Stimulated activated CD8-positive, alpha-beta memory T cell treated with anti-CD3 and anti-CD28 coated beads, Interleukin-2, amount 100 ng/mL, for 1 hour (primary cell): ENCODE measurements around the gene BATF3.
"Not testable (repeated sequence)": the region's sequence is repeated elsewhere in the genome, so short reads cannot be mapped to it uniquely, and the experiment has no call there.

Source experiments
- DNase-seq, 2 donors: peaks; one replicate each; pipeline ENCODE4 v3.0.0-alpha.2; 2020; ENCODE audit warnings: low read depth in 2 of 2

BATF3 gene, protein sequence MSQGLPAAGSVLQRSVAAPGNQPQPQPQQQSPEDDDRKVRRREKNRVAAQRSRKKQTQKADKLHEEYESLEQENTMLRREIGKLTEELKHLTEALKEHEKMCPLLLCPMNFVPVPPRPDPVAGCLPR

DNA sequence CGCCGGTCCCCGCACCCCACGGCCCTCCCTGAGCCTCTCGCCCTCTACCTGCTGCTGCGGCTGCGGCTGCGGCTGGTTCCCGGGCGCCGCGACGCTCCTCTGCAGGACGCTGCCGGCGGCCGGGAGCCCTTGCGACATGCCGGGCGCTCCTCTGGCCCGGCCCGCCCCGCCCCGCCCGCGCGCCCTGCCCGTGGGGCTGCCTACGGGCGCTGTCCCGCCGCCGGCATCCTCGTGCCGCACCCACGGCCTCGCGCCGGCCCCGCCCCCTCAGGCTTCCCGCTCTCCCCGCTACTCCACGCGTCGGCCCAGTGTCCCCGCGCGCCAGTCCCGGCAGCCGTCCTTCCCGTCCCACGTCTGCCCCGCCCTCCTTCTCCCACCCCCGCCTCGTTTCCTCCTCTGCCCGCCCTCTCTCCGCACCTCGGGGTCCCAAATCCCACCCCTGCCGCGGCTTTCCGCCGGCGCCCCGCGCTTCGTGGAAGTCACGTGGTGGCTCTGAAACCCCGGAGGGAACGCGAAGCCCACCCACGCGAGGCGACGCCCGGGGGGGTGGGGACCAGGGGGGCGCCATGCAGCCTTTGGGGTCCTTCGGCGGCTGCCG, at the start of gene BATF3:
TSS of gene BATF3 (minus strand) at position 216 of the 598 bp plus-strand sequence. CDS start at position 138, 78 bp downstream.
- peak in 1 of 2 donors; percentile 11 for DNase-seq

DNA sequence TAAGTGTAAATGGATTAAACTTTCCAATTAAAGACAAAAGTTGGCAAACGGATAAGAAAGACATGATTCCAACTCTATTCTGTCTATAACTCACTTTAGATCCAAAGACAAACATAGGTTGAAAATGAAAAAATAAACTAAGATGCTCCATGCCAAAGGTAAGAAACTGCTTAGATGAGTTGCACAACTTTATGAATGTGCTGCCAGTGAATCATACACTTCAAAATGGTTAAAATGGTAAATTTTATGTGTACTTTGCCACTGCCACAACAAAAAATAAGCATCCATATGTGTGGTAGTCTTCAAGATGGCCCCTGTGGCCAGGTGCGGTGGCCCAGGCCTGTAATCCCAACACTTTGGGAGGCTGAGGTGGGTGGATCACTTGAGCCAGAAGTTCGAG, 46.9 kb upstream of the BATF3 start:
- DNase-seq = no peak

DNA sequence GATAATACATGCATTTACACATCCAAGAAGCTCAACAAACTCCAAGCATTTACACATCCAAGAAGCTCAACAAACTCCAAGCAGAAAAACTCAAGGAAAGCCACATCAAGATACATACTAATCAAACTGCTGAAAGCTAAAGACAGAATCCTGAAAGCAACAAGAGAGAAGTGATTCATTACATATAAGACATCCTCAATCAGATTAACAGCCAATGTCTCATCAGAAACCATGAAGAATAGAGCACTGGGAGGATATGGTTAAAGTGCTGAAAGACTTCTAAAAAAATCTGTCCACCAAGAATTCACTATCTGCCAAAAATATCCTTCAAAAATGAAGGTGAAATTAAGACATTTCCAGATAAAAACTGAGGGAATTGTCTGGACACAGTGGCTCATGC, 45.7 kb upstream of the BATF3 start:
- DNase-seq = no peak

DNA sequence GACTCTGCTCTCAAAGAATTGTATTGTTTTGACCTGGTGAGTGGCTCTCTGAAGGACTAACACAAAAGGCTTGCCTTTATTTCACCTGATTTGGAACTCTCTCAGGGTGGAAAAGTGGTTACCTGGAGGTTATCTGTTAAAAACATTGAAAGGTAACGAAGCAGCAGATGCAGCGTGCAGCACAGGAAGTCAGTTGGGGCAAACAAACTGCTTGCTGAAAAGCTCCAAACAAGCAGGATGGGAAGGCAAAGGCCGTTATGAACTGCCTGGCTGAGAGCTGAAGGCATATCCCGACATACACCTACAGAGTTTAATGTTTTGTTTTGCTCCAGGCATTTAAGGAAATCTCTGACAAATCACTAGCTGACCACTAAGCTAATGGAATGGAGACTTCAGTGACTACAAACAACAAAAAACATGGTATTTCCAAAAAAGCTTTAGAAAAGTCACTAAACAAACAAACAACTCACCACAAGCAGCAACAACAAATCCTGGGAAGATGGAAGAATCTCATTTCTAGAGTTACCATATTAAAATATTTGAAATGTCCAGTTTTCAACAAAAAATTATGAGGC, 44.3 kb upstream of the BATF3 start:
- DNase-seq = no peak

DNA sequence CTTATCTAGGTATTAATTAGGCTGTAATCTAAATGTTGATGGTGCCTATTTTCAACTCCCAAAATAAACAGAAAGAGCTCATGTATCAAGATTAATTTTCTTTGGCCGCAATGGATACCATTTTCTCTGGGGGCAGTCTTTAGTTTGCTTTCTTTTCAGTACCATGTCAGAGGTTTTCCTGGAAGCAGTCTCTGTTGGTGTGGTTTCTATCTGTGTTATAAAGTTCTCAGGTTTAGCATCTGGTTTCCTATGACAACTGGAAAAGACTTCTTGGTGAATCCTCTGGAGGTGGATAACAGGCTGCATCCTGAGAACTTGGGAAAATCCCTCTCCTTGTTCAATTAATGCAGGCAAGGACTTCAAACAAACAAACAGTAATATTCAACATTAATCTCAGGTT, 38.7 kb upstream of the BATF3 start:
- no peak for DNase-seq

DNA sequence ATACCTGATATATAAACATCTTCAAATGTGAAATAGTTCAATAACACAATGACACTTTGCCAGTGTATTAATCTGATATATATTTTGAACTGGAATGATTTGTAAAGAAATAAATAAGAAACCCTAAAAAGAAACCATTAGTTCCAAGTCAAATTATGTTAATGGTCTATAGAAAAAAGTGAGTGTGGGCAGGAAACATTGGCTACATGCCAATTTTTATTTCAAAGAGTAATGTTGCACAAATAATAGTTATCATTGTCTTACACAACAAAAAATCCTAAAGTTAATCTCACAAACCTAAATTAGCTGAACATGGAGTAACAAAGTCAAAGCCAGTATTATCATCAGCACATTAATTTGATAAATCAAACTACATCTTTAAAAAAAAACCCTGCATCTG, 37.9 kb upstream of the BATF3 start:
- DNase-seq = no peak

DNA sequence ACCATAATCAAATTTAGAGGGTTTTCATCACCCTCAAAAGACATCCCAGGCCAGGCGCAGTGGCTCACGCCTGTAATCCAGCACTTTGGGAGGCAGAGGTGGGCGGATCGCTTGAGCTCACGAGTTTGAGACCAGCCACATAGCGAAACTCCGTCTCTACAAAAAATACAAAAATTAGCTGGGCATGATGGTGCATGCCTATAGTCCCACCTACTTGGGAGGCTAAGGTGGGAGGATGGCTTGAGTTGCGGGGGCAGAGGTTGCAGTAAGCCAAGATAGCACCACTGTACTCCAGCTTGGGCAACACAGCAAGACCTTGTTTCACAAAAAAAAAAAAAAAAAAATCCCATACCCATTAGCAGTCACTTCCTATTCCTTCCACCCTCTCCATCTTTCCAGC, 33.5 kb upstream of the BATF3 start:
- DNase-seq = no peak

DNA sequence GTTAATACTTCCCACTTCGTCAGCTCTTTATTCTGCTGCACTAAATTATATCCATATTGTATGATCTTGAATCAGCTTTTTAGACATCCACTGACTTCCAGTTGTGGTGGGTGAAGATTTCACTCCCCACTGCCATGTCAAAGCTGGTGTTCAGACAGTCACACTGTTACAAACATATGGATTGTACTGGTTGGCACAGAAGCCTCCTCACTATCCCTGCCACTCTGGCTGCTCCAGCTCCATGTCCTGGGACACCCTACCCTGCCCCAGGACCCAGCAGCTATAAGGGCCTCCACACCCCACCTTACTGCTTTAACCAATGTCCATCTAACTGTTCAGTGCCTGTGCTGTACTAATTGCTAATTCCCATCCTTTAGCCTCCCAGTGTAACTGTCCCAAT, 32.0 kb upstream of the BATF3 start:
- no peak for DNase-seq

DNA sequence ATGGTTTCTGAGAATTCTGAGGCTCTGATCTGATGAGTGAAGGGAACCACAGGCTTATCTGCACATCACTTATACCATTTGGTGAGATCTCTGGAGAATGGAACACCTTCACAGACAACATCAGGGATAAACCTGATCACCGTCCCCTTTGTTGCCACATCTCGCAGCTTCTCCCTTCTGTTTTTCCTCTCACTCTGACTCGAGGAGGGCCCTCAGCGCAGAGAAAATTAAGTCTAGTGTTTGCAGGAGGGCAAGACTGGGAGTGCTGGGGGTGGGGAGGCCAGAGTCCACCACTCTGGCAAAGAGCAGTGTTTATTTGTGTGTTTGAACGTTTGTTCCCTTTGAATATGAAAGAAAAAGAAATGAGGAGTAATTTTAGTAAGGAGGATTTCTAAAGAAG, 29.0 kb upstream of the BATF3 start:
- DNase-seq = no peak

DNA sequence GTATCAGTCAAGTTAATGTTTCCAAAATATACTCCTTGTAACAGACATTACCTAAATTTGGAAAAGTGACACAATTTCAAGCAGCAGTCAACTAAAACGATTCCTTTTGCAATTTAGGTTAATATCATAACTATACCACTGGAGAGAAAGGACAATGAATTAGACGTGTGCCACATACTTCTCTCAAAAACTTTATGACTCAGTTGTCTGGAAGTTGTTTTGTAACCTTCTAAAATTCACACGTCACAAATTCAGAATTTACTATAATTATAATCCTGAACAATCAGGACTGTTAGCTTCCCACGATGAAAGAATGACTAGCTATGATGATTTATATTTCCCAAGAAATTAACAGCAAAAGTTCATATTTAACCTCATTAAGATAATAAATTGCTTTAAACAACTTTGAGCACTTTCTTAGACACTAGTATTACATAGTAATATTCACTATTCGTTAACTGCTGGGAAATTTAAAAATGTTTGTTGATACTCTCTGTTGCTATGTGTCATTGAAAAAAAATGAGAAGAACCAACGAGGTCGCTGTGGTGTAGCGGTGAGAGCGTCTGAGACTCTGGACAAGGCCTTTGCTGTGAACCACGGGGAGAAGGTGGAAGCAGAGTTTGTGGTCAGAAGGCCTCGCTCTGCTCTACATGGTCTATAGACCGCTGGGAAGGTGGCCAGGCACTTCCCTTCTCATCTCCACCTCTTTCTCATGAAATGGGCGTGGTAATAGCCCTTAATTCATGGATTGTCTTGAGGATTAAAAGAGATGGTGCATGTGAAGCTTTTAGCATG, 27.9 kb upstream of the BATF3 start:
- DNase-seq = no peak

DNA sequence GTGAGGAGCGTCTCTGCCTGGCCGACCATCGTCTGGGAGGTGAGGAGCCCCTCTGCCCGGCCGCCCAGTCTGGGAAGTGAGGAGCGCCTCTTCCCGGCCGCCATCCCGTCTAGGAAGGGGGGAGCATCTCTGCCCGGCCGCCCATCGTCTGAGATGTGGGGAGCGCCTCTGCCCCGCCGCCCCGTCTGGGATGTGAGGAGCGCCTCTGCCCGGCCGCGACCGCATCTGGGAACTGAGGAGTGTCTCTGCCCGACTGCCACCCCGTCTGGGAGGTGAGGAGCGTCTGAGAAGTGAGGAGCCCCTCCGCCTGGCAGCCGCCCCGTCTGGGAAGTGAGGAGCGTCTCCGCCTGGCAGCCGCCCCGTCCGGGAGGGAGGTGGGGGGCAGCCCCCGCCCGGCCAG, 25.0 kb upstream of the BATF3 start:
- DNase-seq = not testable (repeated sequence)

DNA sequence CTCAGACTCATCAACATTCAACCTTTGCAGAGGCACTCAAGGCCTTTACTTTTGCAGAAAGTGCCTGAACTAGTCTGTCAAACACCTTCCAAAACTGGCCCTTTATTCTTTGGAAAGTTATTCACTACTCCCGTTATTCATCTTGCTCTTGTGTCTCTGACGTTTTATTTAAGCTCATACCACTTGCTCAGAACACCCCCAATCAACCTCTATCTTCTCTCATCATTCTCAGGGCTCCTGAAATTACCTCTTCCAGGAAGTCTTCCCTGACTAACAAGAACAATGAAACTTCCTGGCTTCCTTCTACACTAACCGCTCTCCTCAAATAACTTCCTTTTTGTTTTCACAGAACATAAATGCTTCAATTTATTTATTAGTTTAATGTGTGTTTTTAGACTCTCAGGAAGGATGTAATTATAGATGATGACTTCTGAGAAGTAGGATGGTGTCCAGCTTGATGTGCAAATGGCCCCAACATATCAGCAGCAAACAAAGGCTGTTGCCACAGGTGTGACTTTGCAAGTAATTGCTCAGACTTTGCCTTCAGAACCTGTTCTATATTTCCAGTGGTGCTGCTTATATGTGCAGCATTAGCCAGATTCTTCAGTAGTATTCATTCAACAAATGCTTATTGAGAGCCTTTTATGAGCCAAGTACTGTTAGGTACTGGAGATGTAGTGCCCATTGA, 22.8 kb upstream of the BATF3 start:
- DNase-seq = no peak

DNA sequence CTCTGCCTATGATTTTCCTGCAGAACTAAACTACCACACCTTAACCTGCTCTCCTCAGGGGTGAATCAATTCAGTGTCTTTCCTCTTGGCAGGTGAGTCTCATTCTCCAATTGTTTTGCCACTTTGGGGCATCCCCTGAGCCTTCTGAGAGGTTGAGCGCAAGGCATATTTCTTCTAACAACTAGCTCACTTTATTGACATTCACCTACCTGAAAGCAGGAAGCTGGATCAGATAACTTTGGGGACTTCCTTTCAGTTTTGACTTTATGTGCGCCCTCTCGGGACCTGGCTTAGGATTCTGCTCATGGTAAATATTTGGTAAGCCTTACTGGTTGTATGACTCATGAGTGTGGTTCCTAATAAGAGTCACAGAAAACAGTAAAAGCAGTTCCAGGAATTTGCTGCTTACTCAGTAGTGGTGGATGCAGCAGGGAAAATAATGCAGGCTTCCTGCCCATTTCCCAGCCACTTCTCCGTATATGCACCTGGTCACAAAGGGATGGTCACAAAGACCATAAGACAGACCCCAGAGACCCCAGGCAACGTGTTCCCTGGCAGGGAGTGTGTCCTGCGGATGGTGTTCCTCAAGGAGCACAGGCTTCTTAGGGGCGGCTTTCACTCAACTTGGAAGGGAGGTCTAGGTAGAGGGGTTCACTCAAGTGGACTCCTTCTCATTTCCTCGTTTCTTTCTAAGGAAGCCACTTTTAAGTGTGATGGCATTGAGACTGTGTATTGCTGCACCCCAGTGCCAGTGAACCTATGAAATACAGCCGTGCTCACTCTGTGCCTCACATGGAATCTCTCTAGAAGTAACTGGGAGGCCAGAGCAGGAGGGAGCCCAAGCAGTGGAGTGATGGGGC, 22.0 kb upstream of the BATF3 start:
- DNase-seq = no peak

DNA sequence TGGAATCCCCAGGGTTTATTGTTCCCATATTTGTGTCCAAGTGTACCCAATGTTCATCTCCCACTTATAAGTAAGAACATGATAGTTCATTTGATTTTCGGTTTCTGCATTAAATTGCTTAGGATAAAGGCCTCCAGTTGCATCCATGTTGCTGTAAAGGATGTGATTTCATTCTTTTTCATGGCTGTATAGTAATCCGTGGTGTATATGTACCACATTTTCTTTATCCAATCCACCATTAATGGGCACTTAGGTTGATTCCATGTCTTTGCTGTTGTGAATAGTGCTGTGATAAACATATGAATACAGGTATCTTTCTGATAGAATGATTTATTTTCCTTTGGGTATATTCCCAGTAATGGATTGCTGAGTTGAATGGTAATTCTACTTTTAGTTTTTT, 20.0 kb upstream of the BATF3 start:
- DNase-seq = no peak

DNA sequence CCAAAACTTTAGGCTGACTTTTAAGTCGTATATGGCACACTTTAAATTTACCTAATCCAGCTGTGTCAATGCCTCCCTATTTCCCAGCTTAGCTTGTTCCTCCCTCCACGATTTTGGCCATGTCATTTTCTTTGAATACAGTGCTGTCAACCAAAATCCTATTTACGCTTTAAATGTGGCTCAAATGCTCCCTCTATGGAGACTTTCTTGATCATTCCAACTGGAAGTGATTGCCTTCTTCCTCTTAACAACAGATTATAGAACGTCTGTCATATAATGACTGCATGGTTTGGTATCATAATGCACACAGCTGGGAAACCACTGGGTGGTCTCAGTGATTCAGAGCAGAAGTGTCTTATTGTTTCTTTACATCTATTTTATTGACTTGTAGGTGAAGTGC, 18.9 kb upstream of the BATF3 start:
- DNase-seq = no peak

DNA sequence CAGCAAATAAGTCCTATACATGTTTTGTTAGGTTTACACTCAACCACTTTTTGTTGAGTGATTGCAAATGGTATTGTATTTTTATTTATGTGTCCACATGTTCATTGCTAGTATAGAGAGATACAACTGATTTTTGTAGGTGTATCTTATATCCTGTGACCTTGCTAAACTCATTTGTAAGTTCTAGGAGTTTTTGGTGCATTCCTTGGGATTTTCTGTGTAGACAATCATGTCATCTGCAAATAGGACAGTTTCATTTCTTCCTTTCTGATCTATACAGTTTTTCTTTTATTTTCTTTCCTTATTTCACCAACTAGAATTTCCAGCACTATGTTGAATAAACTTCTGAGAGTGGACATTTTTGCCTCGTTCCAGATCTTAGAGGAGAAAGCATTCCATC, 16.5 kb upstream of the BATF3 start:
- DNase-seq = no peak

DNA sequence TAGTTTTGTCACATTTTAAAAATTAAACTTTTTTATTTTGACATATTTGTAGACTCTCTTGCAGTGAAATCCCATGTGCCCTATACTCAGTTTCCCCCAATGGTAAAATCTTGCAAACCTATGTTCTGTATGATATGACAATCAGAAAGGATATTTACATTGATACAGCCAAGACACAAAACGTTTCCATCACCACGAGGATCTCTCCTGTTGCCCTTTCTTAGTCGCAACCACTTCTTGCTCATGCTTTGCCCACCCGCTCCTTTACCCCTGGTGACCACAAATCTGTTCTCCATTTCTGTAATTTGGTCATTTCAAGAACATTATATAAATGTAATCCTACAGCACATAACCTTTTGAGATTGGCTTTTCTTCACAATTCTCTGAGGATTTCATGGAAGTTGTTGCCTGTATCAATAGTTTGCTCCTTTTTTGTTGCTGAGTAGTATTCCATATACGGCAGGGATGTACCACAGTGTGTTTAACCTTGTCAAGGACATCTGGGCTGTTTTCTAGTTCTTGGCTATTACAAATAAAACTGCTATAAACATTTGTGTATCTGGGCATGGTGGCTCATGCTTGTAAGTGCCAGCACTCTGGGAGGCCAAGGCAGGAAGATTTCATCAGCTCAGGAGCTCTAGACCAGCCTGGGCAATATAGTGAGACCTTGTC, 14.0 kb upstream of the BATF3 start:
- DNase-seq = no peak

DNA sequence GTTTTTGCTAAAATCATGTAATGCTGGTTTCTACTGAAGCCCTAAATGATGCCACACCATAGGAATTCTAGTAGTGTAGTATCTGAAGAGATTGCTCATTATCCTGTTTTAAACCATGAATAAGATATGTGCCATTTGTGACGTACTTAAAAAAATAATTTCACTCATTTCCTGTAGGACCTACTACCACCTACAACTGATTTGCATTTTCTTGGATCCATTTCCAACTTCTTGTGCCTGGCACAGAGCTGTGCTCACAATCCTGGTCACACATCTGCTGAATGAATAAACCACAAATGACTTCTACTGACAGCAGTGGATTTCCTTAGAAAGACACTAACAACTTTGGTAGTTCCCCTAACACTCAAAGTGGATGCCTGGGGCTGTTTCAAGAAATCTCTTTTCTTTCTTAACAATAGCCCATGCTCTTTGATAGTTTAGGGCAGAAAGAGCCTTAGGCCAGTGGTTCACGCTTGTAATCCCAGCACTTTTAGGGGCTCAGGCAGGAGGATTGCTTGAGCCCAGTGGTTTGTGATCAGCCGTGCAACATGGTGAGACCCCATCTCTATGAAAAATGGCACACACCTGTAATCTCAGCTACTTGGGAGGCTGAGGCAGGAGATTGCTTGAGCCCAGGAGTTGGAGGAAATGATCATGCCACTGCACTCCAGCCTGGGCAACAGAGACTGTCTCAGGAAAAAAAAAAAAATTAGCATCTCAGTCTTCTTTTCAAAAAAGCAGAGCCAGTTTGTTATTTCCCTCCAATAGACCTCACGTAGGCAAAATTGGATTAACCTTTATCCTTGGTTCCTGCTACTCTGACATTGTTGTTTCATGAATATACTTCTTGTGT, 13.0 kb upstream of the BATF3 start:
- no peak for DNase-seq

DNA sequence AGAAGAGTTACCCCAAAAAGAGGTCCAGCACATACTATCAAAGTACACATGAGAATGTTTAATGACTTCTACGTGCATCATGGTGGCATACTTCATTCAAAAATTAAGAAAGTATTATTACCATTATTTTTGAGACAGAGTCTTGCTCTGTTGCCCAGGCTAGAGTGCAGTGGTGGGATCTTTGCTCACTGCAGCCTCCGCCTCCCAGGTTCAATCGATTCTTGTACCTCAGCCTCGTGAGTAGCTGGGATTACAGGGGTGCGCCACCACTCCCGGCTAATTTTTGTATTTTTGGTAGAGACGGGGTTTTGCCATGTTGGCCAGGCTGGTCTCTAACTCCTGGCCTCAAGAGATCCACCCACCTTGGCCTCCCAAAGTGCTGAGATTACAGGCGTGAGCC, 12.3 kb upstream of the BATF3 start:
- not testable (repeated sequence) for DNase-seq

DNA sequence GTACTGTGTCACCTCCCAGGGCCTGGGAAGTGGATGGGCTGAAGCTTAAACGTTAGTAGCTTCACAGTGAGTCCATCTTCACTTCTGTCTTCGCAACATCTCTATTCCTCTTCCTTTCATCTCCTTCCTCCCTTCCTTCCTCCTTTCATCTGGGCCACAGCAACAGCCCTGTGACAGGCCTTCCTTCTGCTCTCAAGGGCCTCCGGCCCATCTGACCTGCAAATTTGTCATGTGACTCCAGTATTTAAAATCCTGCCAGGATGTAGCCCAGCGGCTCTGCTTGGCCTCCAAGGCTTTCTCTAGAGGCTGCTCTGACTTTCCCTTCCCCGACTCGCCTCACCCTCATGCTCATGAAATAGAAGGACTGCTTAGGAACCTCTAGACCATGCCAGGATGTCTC, 10.9 kb upstream of the BATF3 start:
- no peak for DNase-seq
